ENCODE results near the gene RALGAPA2.
A peak's percentile ranks its signal among the peaks of the same experiment; 100 is the strongest.
"Not testable (repeated sequence)": the region's sequence is repeated elsewhere in the genome, so short reads cannot be mapped to it uniquely, and the experiment has no call there.

Gene RALGAPA2

GRCh38 chr20:20360464-20360863, 352.0 kb downstream of the RALGAPA2 start:
- DNase-seq = peak; percentile 58

- DNase-seq = no peak
Measured at GRCh38 chr20:20359628-20360027, 352.8 kb downstream of the RALGAPA2 start.

GRCh38 chr20:20358801-20359200, 353.6 kb downstream of the RALGAPA2 start:
- DNase-seq = no peak

GRCh38 chr20:20355503-20355902, 356.9 kb downstream of the RALGAPA2 start:
- not testable (repeated sequence) for DNase-seq

GRCh38 chr20:20353576-20353975, 358.9 kb downstream of the RALGAPA2 start:
- DNase-seq = no peak

GRCh38 chr20:20344476-20344875, 368.0 kb downstream of the RALGAPA2 start:
- no peak for DNase-seq

GRCh38 chr20:20343932-20344331, 368.5 kb downstream of the RALGAPA2 start:
- no peak for DNase-seq

All from NCI-H1694 (cell line).